Retinal pigment epithelial cell (primary cell): Measurements from ENCODE around the gene KCNK4.
"Not testable (repeated sequence)": the region's sequence is repeated elsewhere in the genome, so short reads cannot be mapped to it uniquely, and the experiment has no call there.

Source experiments
- DNase-seq: peaks from one replicate; pipeline ENCODE4 v3.0.0-alpha.2; 2010; ENCODE audit warnings: low read depth
- H3K4me3 ChIP-seq: 2 replicates; pipeline ENCODE4 v1.5.1; 2011; ENCODE audit warnings: mild to moderate bottlenecking, low read length, control low read depth, moderate library complexity
- CTCF ChIP-seq: conservative IDR thresholded peaks from 2 replicates; pipeline ENCODE4 v1.5.1; 2011; ENCODE audit warnings: low read depth, low read length, control low read depth, inconsistent platforms

KCNK4 gene

GRCh38 chr11:64321533-64321932, 30.4 kb downstream of the KCNK4 start:
- TF ChIP-seq CTCF, result no peak
- no peak overlapping the region for H3K4me3 ChIP-seq
- DNase-seq, result no peak

DNA sequence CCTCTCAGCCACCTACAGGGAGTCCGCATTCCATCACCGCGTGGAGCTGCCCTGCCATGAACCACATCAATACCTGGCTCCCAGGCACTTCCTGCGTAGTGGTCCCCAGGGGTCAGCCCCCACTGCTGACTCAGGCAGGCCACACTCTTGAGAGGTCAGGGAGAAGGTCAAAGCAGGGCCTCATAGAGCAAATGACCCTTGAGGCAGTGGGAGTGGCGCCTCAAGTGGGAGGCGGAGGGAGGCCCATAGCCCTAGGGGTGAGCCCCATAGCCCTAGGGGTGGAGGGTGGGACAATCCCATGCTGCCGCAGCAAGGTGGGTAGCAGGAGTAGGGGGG, 31.8 kb downstream of the KCNK4 start:
- no peak for DNase-seq
- no peak for TF ChIP-seq CTCF
- no peak overlapping the region for H3K4me3 ChIP-seq

- no peak for TF ChIP-seq CTCF
- DNase-seq, result no peak
- H3K4me3 ChIP-seq, result no peak overlapping the region
Measured at GRCh38 chr11:64323373-64323772, 32.3 kb downstream of the KCNK4 start.

GRCh38 chr11:64323984-64324383, 32.9 kb downstream of the KCNK4 start:
- not testable (repeated sequence) for DNase-seq, H3K4me3 ChIP-seq

DNA sequence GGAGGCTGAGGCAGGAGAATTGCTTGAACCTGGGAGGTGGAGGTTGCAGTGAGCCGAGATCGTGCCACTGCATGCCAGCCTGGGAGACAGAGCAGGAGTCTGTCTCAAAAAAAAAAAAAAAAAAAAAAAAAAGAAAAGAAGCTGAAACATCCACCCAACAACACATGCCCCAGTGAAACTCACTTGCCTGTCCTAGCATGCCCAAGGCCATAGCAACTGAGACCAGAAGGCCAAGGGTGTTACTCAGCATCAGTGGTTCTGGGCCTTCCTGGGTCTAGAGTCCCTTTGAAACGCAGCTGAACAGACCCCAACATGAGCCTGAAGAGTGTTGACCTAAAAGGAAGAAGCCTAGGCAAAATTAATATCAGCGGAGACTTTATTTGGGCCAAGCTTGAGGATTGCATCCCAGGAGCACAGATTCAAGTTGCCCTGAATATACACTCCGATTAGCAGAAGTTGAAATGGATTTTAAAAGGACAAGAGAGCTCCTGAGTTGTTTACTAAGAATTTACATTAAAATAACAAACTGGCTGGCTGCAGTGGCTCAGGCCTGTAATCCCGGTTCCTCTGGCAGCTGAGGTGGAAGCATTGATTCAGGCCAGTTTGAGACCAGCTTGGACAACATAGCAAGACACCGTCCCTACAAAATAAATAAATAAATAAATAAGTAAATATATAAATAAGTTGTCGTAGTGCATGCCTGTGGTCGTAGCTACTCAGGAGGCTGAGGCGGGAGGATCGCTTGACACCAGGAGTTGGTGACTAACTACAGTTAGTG, 33.8 kb downstream of the KCNK4 start:
- no peak for DNase-seq
- H3K4me3 ChIP-seq, result no peak overlapping the region
- no peak for TF ChIP-seq CTCF

DNA sequence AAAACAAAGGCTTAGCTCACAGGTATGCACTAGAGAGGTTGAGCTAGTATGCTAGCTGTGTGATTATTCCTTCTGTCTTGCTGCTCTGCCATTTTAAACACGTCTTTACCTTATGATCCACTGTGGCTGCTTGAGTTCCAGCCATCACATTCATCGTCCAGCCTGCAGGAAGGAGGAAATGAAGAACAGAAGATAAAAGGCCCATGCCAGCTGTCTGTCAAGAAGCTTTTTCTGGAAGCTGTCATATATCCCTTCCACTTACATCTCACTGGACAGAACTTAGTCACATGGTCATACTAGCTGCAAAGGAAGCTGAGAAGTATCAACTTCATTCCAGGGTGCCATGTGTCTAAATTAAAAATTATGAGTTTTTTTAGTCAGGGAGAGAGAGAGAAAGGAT, 36.3 kb downstream of the KCNK4 start:
- no peak overlapping the region for H3K4me3 ChIP-seq
- no peak for DNase-seq
- no peak for TF ChIP-seq CTCF

DNA sequence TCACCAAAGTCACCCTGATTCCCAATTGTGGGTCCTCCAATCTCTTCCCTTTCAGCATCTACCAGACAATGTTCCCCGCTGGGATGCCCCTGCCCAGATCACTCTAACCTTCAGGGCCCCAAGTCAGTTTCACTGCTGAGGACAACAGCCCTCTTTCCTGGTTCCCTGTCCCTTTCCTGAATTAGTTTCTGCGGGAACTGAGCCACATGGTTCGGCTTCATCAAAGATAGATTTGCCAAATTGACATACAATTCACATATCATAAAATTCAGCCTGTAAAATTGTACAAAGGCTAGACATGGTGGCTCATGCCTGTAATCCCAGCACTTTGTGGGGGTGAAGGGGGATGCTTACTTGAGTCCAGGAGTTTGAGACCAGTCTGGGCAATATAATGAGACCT, 36.9 kb downstream of the KCNK4 start:
- no peak for DNase-seq
- H3K4me3 ChIP-seq, result no peak overlapping the region
- no peak for TF ChIP-seq CTCF
